Parathyroid adenoma (tissue), 2 donors: Measurements from ENCODE around the gene LARGE1.

Experiments used
- H2AFZ ChIP-seq: fragments of 300-600 bp; sonication (generic); one replicate; pipeline ENCODE4 v1.7.0; 2017; ENCODE audit warnings: antibody characterized with exemption, mild to moderate bottlenecking
- H3K27ac ChIP-seq: fragments of 300-600 bp; sonication (generic); one replicate; pipeline ENCODE4 v1.7.0; 2017
- H3K27me3 ChIP-seq: fragments of 300-600 bp; sonication (generic); one replicate; pipeline ENCODE4 v1.7.0; 2017; ENCODE audit warnings: low read length; ENCODE audit not compliant: control insufficient read depth, insufficient read depth
- H3K36me3 ChIP-seq: fragments of 300-600 bp; sonication (generic); one replicate; pipeline ENCODE4 v1.7.0; 2017; ENCODE audit warnings: low read length; ENCODE audit not compliant: control insufficient read depth, insufficient read depth
- H3K4me1 ChIP-seq: fragments of 300-600 bp; sonication (generic); one replicate; pipeline ENCODE4 v1.7.0; 2017; ENCODE audit warnings: control low read depth
- H3K4me2 ChIP-seq: fragments of 300-600 bp; sonication (generic); one replicate; pipeline ENCODE4 v1.7.0; 2017; ENCODE audit warnings: low read length
- H3K4me3 ChIP-seq: fragments of 300-600 bp; sonication (generic); one replicate; pipeline ENCODE4 v1.7.0; 2017; ENCODE audit warnings: low read depth, low read length
- H3K79me2 ChIP-seq: fragments of 300-600 bp; sonication (generic); one replicate; pipeline ENCODE4 v1.7.0; 2017; ENCODE audit warnings: control low read depth
- H3K9ac ChIP-seq: fragments of 300-600 bp; sonication (generic); one replicate; pipeline ENCODE4 v1.7.0; 2017; ENCODE audit warnings: mild to moderate bottlenecking
- H3K9me3 ChIP-seq: fragments of 300-600 bp; sonication (generic); one replicate; pipeline ENCODE4 v1.7.0; 2017; ENCODE audit warnings: low read length; ENCODE audit not compliant: control insufficient read depth
- CTCF ChIP-seq: fragments of 300-600 bp; sonication (generic); IDR thresholded peaks from one replicate; pipeline ENCODE4 v1.7.0; 2017; ENCODE audit warnings: antibody characterized with exemption, mild to moderate bottlenecking
- donor health status: primary hyperparathyroidism.

LARGE1 gene

GRCh38 chr22:33793475-33793874 lies 126.8 kb downstream of the LARGE1 start:
- Histone ChIP-seq H3K79me2 (no peaks in the 10 kb centered on the region), H3K4me3 (no peak overlapping the region), H3K27me3 (no peaks in the 10 kb centered on the region), H2AFZ (no peak overlapping the region), H3K27ac (no peak overlapping the region), H3K4me2 (no peak overlapping the region), H3K4me1 (no peaks in the 10 kb centered on the region), H3K9me3 (no peaks in the 10 kb centered on the region), H3K36me3 (no peaks in the 10 kb centered on the region), H3K9ac (no peak overlapping the region)
- TF ChIP-seq CTCF = no peak

- no peak for TF ChIP-seq CTCF
- Histone ChIP-seq H3K27ac (no peak overlapping the region), H2AFZ (no peak overlapping the region), H3K79me2 (no peaks in the 10 kb centered on the region), H3K27me3 (no peaks in the 10 kb centered on the region), H3K4me1 (no peaks in the 10 kb centered on the region), H3K4me2 (no peak overlapping the region), H3K4me3 (no peak overlapping the region), H3K9ac (no peak overlapping the region), H3K36me3 (no peaks in the 10 kb centered on the region), H3K9me3 (no peaks in the 10 kb centered on the region)
Measured at GRCh38 chr22:33792832-33793231, 127.4 kb downstream of the LARGE1 start.

GRCh38 chr22:33789690-33790253 lies 130.5 kb downstream of the LARGE1 start:
- no peak overlapping the region for H3K27ac ChIP-seq

GRCh38 chr22:33788927-33789326 lies 131.3 kb downstream of the LARGE1 start:
- Histone ChIP-seq H3K4me1 (no peaks in the 10 kb centered on the region), H3K4me2 (no peak overlapping the region), H3K36me3 (no peaks in the 10 kb centered on the region), H3K9me3 (no peaks in the 10 kb centered on the region), H2AFZ (no peak overlapping the region), H3K79me2 (no peaks in the 10 kb centered on the region), H3K9ac (no peak overlapping the region), H3K27ac (no peak overlapping the region), H3K4me3 (no peak overlapping the region), H3K27me3 (no peaks in the 10 kb centered on the region)
- no peak for TF ChIP-seq CTCF

More at GRCh38 chr22:33789690-33790253, 130.5 kb downstream of the LARGE1 start:
- no peak overlapping the region for H3K9ac ChIP-seq
- no peak overlapping the region for H3K4me2 ChIP-seq
- H3K27me3 ChIP-seq = no peaks in the 10 kb centered on the region
- no peak overlapping the region for H3K4me3 ChIP-seq
- H3K9me3 ChIP-seq = no peaks in the 10 kb centered on the region
- no peak for TF ChIP-seq CTCF
- no peaks in the 10 kb centered on the region for H3K36me3 ChIP-seq
- H2AFZ ChIP-seq = no peak overlapping the region
- no peaks in the 10 kb centered on the region for H3K4me1 ChIP-seq
- no peaks in the 10 kb centered on the region for H3K79me2 ChIP-seq
